Fibroblast of lung (primary cell): ENCODE results near the gene C12orf56. TPM values are rescaled to one million over a fixed set of nuclear protein-coding genes. Genes with fewer than 3 reads are reported as not detected.

ENCODE experiments used
- DNase-seq, 2 donors: peaks; one replicate each; pipeline versions ENCODE4 v3.0.0 to v3.0.0-alpha.2; 2010; ENCODE audit warnings: low read depth in 2 of 2
- H2AFZ ChIP-seq: 2 replicates; pipeline ENCODE4 v1.5.1; 2012; ENCODE audit warnings: low read length, control low read depth, inconsistent platforms
- H3K27ac ChIP-seq: 2 replicates; pipeline ENCODE4 v1.5.1; 2011; ENCODE audit warnings: low read length, control low read depth; ENCODE audit not compliant: insufficient read depth
- H3K27me3 ChIP-seq: 2 replicates; pipeline ENCODE4 v1.5.1; 2011; ENCODE audit warnings: mild to moderate bottlenecking, low read length; ENCODE audit not compliant: control insufficient read depth, insufficient read depth
- H3K36me3 ChIP-seq: 2 replicates; pipeline ENCODE4 v1.5.1; 2011; ENCODE audit warnings: low read length; ENCODE audit not compliant: control insufficient read depth, insufficient read depth
- H3K4me1 ChIP-seq: 2 replicates; pipeline ENCODE4 v1.5.1; 2011; ENCODE audit warnings: low read length; ENCODE audit not compliant: control insufficient read depth, insufficient read depth; ENCODE audit errors: extremely low read depth
- H3K4me2 ChIP-seq: 2 replicates; pipeline ENCODE4 v1.5.1; 2011; ENCODE audit warnings: low read length, control low read depth; ENCODE audit not compliant: insufficient read depth; ENCODE audit errors: extremely low read depth
- H3K4me3 ChIP-seq, 4 experiments: fragments of 200-600 bp in 1 of 4; sonication (generic) in 1 of 4; replicated peaks in 1 of 4; 2 replicates each; pipeline ENCODE4 v1.5.1; 2011 to 2016; ENCODE audit warnings: low read length in 4 of 4, low read depth in 3 of 4, mild to moderate bottlenecking in 3 of 4, control low read depth in 2 of 4, inconsistent platforms in 1 of 4, mixed read lengths in 1 of 4; ENCODE audit not compliant: insufficient read depth in 1 of 4; ENCODE audit errors: control extremely low read depth in 1 of 4
- H3K79me2 ChIP-seq: 2 replicates; pipeline ENCODE4 v1.5.1; 2012; ENCODE audit warnings: mild to moderate bottlenecking, low read length, inconsistent platforms; ENCODE audit not compliant: control insufficient read depth, insufficient read depth
- H3K9ac ChIP-seq: 2 replicates; pipeline ENCODE4 v1.5.1; 2011; ENCODE audit warnings: mild to moderate bottlenecking, low read length, control low read depth; ENCODE audit not compliant: insufficient read depth
- H3K9me3 ChIP-seq: 2 replicates; pipeline ENCODE4 v1.5.1; 2012; ENCODE audit warnings: low read depth, low read length; ENCODE audit not compliant: control insufficient read depth, insufficient read depth
- H4K20me1 ChIP-seq: 2 replicates; pipeline ENCODE4 v1.5.1; 2011; ENCODE audit warnings: low read length; ENCODE audit not compliant: control insufficient read depth, insufficient read depth; ENCODE audit errors: extremely low read depth
- CTCF ChIP-seq, 2 donors: IDR thresholded peaks in 1 of 2; conservative IDR thresholded peaks in 1 of 2; 1 replicate in 1 of 2; 2 replicates in 1 of 2; pipeline ENCODE4 v1.5.1; 2011 to 2012; ENCODE audit warnings: low read length in 2 of 2, control low read depth in 1 of 2, inconsistent platforms in 1 of 2, low read depth in 1 of 2, mild to moderate bottlenecking in 1 of 2
- EZH2 ChIP-seq: IDR thresholded peaks from 2 replicates; pipeline ENCODE4 v1.5.1; 2012; ENCODE audit warnings: low read length, control low read depth, mild to moderate bottlenecking; ENCODE audit errors: missing control alignments
- polyA plus RNA-seq, 2 donors: library from polyadenylated mRNA; depleted of rRNA in 1 of 2; stranded (reverse) in 1 of 2; unstranded in 1 of 2; fragments of >200 nt; gene quantifications; 2 replicates each; pipeline ENCODE4 v1.2.1, GENCODE V29; 2011 to 2012; ENCODE audit warnings: missing spikeins in 1 of 2
- total RNA-seq: library from RNA; depleted of rRNA; stranded (reverse); fragments of >200 nt; gene quantifications from 2 replicates; pipeline ENCODE4 v1.2.1, GENCODE V29; 2014

Gene C12orf56
- total and polyA plus RNA-seq, 2 donors (not counting 1 experiment from before 2014, with no cell fraction given) = 0.10 to 1.5 TPM

- H3K27ac ChIP-seq = no peak overlapping the region
- H3K9me3 ChIP-seq = no peaks in the 10 kb centered on the region
- H3K4me2 ChIP-seq = no peak overlapping the region
- H3K9ac ChIP-seq = no peak overlapping the region
- no peaks in the 10 kb centered on the region for H3K36me3 ChIP-seq
- H3K27me3 ChIP-seq = no peaks in the 10 kb centered on the region
- no peaks in the 10 kb centered on the region for H4K20me1 ChIP-seq
- H3K4me3 ChIP-seq = no peak overlapping the region
- H3K79me2 ChIP-seq = no peaks in the 10 kb centered on the region
- no peak for DNase-seq
- no peak for TF ChIP-seq CTCF (conservative IDR thresholded peaks at IDR 0.05 in 1 of 2, IDR thresholded peaks at IDR 0.05 in 1 of 2; ENCODE audit: low read depth in 1 of 2, low read length in 2 of 2)
- no peak for TF ChIP-seq EZH2
- no peak overlapping the region for H2AFZ ChIP-seq
- H3K4me1 ChIP-seq = no peaks in the 10 kb centered on the region
Observed at GRCh38 chr12:64232196-64232595, 158.4 kb downstream of the C12orf56 start.

- H3K27ac ChIP-seq = no peak overlapping the region
- no peak for TF ChIP-seq EZH2
- TF ChIP-seq CTCF (conservative IDR thresholded peaks at IDR 0.05 in 1 of 2, IDR thresholded peaks at IDR 0.05 in 1 of 2; ENCODE audit: low read depth in 1 of 2, low read length in 2 of 2) = no peak
- no peaks in the 10 kb centered on the region for H4K20me1 ChIP-seq
- no peak for DNase-seq
- H3K36me3 ChIP-seq = no peaks in the 10 kb centered on the region
- H3K4me2 ChIP-seq = no peak overlapping the region
- no peaks in the 10 kb centered on the region for H3K27me3 ChIP-seq
- no peaks in the 10 kb centered on the region for H3K9me3 ChIP-seq
- no peak overlapping the region for H3K4me3 ChIP-seq
- no peaks in the 10 kb centered on the region for H3K79me2 ChIP-seq
- no peak overlapping the region for H2AFZ ChIP-seq
- H3K9ac ChIP-seq = no peak overlapping the region
- H3K4me1 ChIP-seq = no peaks in the 10 kb centered on the region
Observed at GRCh38 chr12:64229796-64230195, 160.8 kb downstream of the C12orf56 start.

GRCh38 chr12:64229240-64229639 lies 161.3 kb downstream of the C12orf56 start:
- H3K79me2 ChIP-seq = no peaks in the 10 kb centered on the region
- no peak overlapping the region for H3K4me3 ChIP-seq
- H3K36me3 ChIP-seq = no peaks in the 10 kb centered on the region
- no peaks in the 10 kb centered on the region for H3K4me1 ChIP-seq
- no peak overlapping the region for H2AFZ ChIP-seq
- H3K4me2 ChIP-seq = no peak overlapping the region
- no peaks in the 10 kb centered on the region for H3K9me3 ChIP-seq
- H3K27me3 ChIP-seq = no peaks in the 10 kb centered on the region
- H4K20me1 ChIP-seq = no peaks in the 10 kb centered on the region
- no peak overlapping the region for H3K27ac ChIP-seq
- no peak for DNase-seq
- H3K9ac ChIP-seq = no peak overlapping the region
- TF ChIP-seq CTCF (conservative IDR thresholded peaks at IDR 0.05 in 1 of 2, IDR thresholded peaks at IDR 0.05 in 1 of 2; ENCODE audit: low read depth in 1 of 2, low read length in 2 of 2) (no peak), EZH2 (no peak)
